Osteoblast (primary cell): ENCODE results near the gene DGKQ. TPM values are rescaled to one million over a fixed set of nuclear protein-coding genes. Genes with fewer than 3 reads are reported as not detected.

Source experiments
- DNase-seq: peaks from one replicate; pipeline ENCODE4 v3.0.0; 2011; ENCODE audit warnings: low spot score, mixed read lengths; ENCODE audit not compliant: insufficient read length; ENCODE audit errors: missing footprints
- H2AFZ ChIP-seq: 2 replicates; pipeline ENCODE4 v1.6.0; 2011; ENCODE audit warnings: mild to moderate bottlenecking, low read length
- H3K27ac ChIP-seq: 2 replicates; pipeline ENCODE4 v1.5.1; 2011; ENCODE audit warnings: mild to moderate bottlenecking, low read depth, low read length, moderate library complexity
- H3K27me3 ChIP-seq: 2 replicates; pipeline ENCODE4 v1.6.0; 2012; ENCODE audit warnings: mild to moderate bottlenecking, control low read depth, inconsistent platforms, low read length, moderate library complexity; ENCODE audit not compliant: insufficient read depth
- H3K36me3 ChIP-seq: 2 replicates; pipeline ENCODE4 v1.5.1; 2011; ENCODE audit warnings: mild to moderate bottlenecking, low read length, control low read depth, moderate library complexity; ENCODE audit not compliant: insufficient read depth
- H3K4me1 ChIP-seq: 2 replicates; pipeline ENCODE4 v1.5.1; 2011; ENCODE audit warnings: mild to moderate bottlenecking, low read length, control low read depth, moderate library complexity; ENCODE audit not compliant: insufficient read depth
- H3K4me2 ChIP-seq: 2 replicates; pipeline ENCODE4 v1.6.0; 2011; ENCODE audit warnings: mild to moderate bottlenecking, low read length; ENCODE audit not compliant: insufficient read depth
- H3K4me3 ChIP-seq: fragments of 200-600 bp; sonication (generic); 3 replicates; pipeline ENCODE4 v1.5.1; 2012; ENCODE audit warnings: mild to moderate bottlenecking, low read length, inconsistent platforms; ENCODE audit not compliant: insufficient read depth
- H3K79me2 ChIP-seq: 2 replicates; pipeline ENCODE4 v1.6.0; 2012; ENCODE audit warnings: mild to moderate bottlenecking, low read length, control low read depth, inconsistent platforms; ENCODE audit not compliant: insufficient read depth
- H3K9me3 ChIP-seq: 2 replicates; pipeline ENCODE4 v1.5.1; 2011; ENCODE audit warnings: low read depth, low read length, control low read depth
- H4K20me1 ChIP-seq: 2 replicates; pipeline ENCODE4 v1.6.0; 2012; ENCODE audit warnings: mild to moderate bottlenecking, low read length, control low read depth; ENCODE audit not compliant: insufficient read depth
- total RNA-seq: library from RNA; depleted of rRNA; stranded (reverse); fragments of >200 nt; gene quantifications from 2 replicates; pipeline ENCODE4 v1.2.3, GENCODE V29; 2012
- TF ChIP-seq, protein P1 (sequence below): IDR thresholded peaks from 2 replicates; pipeline ENCODE4 v1.5.1; 2011; ENCODE audit warnings: mild to moderate bottlenecking, low read depth, low read length, moderate library complexity; ENCODE audit errors: extremely low read depth

The DGKQ gene
- total RNA-seq, 1 donor: 15.2 TPM

GRCh38 chr4:952881-953573 is 20.3 kb downstream of the DGKQ start:
- no peak overlapping the region for H3K4me3 ChIP-seq
- H3K4me1 ChIP-seq: no peaks in the 10 kb centered on the region
- peaks cover 3% of the 10 kb centered on the region for H3K36me3 ChIP-seq
- DNase-seq: peak; percentile 68
- no peak overlapping the region for H3K4me2 ChIP-seq
- no peaks in the 10 kb centered on the region for H3K9me3 ChIP-seq
- H3K79me2 ChIP-seq: no peaks in the 10 kb centered on the region
- H3K27ac ChIP-seq: no peak overlapping the region
- TF ChIP-seq, protein P1, sequence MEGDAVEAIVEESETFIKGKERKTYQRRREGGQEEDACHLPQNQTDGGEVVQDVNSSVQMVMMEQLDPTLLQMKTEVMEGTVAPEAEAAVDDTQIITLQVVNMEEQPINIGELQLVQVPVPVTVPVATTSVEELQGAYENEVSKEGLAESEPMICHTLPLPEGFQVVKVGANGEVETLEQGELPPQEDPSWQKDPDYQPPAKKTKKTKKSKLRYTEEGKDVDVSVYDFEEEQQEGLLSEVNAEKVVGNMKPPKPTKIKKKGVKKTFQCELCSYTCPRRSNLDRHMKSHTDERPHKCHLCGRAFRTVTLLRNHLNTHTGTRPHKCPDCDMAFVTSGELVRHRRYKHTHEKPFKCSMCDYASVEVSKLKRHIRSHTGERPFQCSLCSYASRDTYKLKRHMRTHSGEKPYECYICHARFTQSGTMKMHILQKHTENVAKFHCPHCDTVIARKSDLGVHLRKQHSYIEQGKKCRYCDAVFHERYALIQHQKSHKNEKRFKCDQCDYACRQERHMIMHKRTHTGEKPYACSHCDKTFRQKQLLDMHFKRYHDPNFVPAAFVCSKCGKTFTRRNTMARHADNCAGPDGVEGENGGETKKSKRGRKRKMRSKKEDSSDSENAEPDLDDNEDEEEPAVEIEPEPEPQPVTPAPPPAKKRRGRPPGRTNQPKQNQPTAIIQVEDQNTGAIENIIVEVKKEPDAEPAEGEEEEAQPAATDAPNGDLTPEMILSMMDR: no peak
- H2AFZ ChIP-seq: no peak overlapping the region
- peaks cover 7% of the 10 kb centered on the region for H4K20me1 ChIP-seq
- H3K27me3 ChIP-seq: no peaks in the 10 kb centered on the region

- TF ChIP-seq, protein P1: no peak
- Histone ChIP-seq H2AFZ (no peak overlapping the region), H4K20me1 (peaks cover 7% of the 10 kb centered on the region), H3K4me1 (no peaks in the 10 kb centered on the region), H3K36me3 (no peaks in the 10 kb centered on the region), H3K9me3 (no peaks in the 10 kb centered on the region), H3K4me2 (no peak overlapping the region), H3K27ac (no peak overlapping the region), H3K79me2 (no peaks in the 10 kb centered on the region), H3K27me3 (no peaks in the 10 kb centered on the region), H3K4me3 (no peak overlapping the region)
- DNase-seq: peak; percentile 46
Measured at GRCh38 chr4:951594-952468, 21.5 kb downstream of the DGKQ start.

DNA sequence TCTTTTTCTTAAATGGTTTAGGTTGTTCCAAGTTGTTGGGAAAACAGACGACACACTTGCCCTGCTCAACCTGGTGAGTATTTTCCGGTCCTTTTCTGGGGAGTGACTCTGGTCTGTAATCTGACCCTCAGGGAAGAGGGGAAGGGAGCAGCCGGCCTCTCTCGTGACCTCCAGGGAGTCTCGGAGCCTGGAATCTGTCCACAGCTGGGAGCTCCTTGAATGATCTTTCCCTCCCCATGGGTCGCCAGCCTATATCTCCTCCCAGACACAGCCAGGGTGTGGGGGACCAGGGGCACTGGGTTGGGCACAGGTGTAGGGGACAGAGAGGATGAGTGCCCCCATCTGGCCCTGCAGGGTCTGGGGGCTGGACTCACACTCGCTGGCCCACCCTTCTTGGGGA is 22.2 kb downstream of the DGKQ start:
- TF ChIP-seq, protein P1: no peak
- Histone ChIP-seq H3K4me1 (no peaks in the 10 kb centered on the region), H3K4me2 (no peak overlapping the region), H3K36me3 (no peaks in the 10 kb centered on the region), H3K27ac (no peak overlapping the region), H3K4me3 (no peak overlapping the region), H2AFZ (no peak overlapping the region), H3K79me2 (no peaks in the 10 kb centered on the region), H3K27me3 (no peaks in the 10 kb centered on the region), H3K9me3 (no peaks in the 10 kb centered on the region), H4K20me1 (peaks cover 7% of the 10 kb centered on the region)
- peak; percentile 75 for DNase-seq
